RWPE2 (cell line): Measurements from ENCODE around the gene ADAD2.
A peak's percentile ranks its signal among the peaks of the same experiment; 100 is the strongest.

Source experiments
- ATAC-seq: fragments of 200-7000 bp; cut with Tn5 transposase; 3 replicates; pipeline ENCODE4 v1.9.1; 2021; ENCODE audit warnings: low read depth
- DNase-seq: peaks from one replicate; pipeline ENCODE4 v3.0.0-alpha.2; 2020; ENCODE audit warnings: low spot score
- H3K27ac ChIP-seq: fragments of 450-650 bp; 2 replicates; pipeline ENCODE4 v1.5.1; 2017; ENCODE audit warnings: mild to moderate bottlenecking; ENCODE audit not compliant: poor library complexity, severe bottlenecking
- H3K27me3 ChIP-seq: fragments of 250-450 bp; sonication (Bioruptor Pico); 2 replicates; pipeline ENCODE4 v1.5.1; 2021; ENCODE audit warnings: mild to moderate bottlenecking, moderate library complexity; ENCODE audit not compliant: insufficient read depth, poor library complexity, severe bottlenecking
- H3K36me3 ChIP-seq: fragments of 250-450 bp; sonication (Bioruptor Pico); 2 replicates; pipeline ENCODE4 v1.5.1; 2020; ENCODE audit warnings: low read depth, mild to moderate bottlenecking, moderate library complexity
- H3K4me1 ChIP-seq: fragments of 250-450 bp; sonication (Bioruptor Pico); 2 replicates; pipeline ENCODE4 v1.5.1; 2021; ENCODE audit warnings: mild to moderate bottlenecking, moderate library complexity; ENCODE audit not compliant: insufficient read depth, poor library complexity, severe bottlenecking
- H3K4me3 ChIP-seq: fragments of 250-450 bp; sonication (Bioruptor Pico); 2 replicates; pipeline ENCODE4 v1.5.1; 2021; ENCODE audit warnings: mild to moderate bottlenecking, moderate library complexity; ENCODE audit not compliant: severe bottlenecking
- H3K9me3 ChIP-seq: fragments of 250-450 bp; sonication (Bioruptor Pico); 2 replicates; pipeline ENCODE4 v1.5.1; 2021; ENCODE audit warnings: mild to moderate bottlenecking, moderate library complexity; ENCODE audit not compliant: severe bottlenecking
- TF ChIP-seq, protein P1 (sequence below): fragments of 450-650 bp; IDR thresholded peaks from one replicate; pipeline ENCODE4 v1.5.1; 2017; ENCODE audit warnings: mild to moderate bottlenecking, moderate library complexity; ENCODE audit not compliant: poor library complexity, severe bottlenecking

Gene ADAD2

GRCh38 chr16:84156342-84156784 lies 34.6 kb upstream of the ADAD2 start:
- Histone ChIP-seq H3K36me3 (no peaks in the 10 kb centered on the region), H3K27ac (no peak overlapping the region), H3K9me3 (peaks cover 4% of the 10 kb centered on the region), H3K4me1 (no peaks in the 10 kb centered on the region), H3K4me3 (no peak overlapping the region), H3K27me3 (no peaks in the 10 kb centered on the region)
- peak; percentile 25; the same call in 2 of the 3 replicates for ATAC-seq
- DNase-seq: no peak
- TF ChIP-seq, protein P1, sequence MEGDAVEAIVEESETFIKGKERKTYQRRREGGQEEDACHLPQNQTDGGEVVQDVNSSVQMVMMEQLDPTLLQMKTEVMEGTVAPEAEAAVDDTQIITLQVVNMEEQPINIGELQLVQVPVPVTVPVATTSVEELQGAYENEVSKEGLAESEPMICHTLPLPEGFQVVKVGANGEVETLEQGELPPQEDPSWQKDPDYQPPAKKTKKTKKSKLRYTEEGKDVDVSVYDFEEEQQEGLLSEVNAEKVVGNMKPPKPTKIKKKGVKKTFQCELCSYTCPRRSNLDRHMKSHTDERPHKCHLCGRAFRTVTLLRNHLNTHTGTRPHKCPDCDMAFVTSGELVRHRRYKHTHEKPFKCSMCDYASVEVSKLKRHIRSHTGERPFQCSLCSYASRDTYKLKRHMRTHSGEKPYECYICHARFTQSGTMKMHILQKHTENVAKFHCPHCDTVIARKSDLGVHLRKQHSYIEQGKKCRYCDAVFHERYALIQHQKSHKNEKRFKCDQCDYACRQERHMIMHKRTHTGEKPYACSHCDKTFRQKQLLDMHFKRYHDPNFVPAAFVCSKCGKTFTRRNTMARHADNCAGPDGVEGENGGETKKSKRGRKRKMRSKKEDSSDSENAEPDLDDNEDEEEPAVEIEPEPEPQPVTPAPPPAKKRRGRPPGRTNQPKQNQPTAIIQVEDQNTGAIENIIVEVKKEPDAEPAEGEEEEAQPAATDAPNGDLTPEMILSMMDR: peak; percentile 19

DNA sequence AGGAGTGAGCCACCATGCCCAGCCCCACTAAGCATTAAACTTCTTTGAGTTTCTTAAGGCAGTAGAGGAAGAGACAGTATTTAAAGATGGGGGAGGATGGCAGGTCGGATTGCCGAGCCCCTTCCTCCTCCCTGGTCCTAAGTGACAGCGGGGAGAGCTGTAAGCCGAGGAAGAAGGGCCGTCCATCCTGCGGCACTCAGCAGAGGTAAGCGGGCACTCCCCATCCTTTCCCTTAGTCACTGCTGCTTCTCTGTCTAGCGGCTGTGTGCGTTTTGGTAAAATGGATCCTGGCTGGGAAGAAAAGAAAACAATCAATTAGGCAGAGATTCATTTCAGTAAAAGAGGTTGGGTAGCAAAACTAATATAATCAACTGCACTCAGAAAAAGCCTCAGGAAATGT lies 31.9 kb upstream of the ADAD2 start:
- no peaks in the 10 kb centered on the region for H3K4me1 ChIP-seq
- no peak for DNase-seq
- H3K27me3 ChIP-seq: no peaks in the 10 kb centered on the region
- TF ChIP-seq, protein P1: no peak
- H3K27ac ChIP-seq: no peak overlapping the region
- peaks cover 4% of the 10 kb centered on the region for H3K9me3 ChIP-seq
- no peak for ATAC-seq
- H3K4me3 ChIP-seq: no peak overlapping the region
- no peaks in the 10 kb centered on the region for H3K36me3 ChIP-seq

GRCh38 chr16:84159800-84160199 lies 31.2 kb upstream of the ADAD2 start:
- Histone ChIP-seq H3K4me1 (no peaks in the 10 kb centered on the region), H3K27ac (no peak overlapping the region), H3K36me3 (no peaks in the 10 kb centered on the region), H3K4me3 (no peak overlapping the region), H3K9me3 (peaks cover 4% of the 10 kb centered on the region), H3K27me3 (no peaks in the 10 kb centered on the region)
- ATAC-seq (no peak), DNase-seq (no peak)
- TF ChIP-seq, protein P1: no peak

DNA sequence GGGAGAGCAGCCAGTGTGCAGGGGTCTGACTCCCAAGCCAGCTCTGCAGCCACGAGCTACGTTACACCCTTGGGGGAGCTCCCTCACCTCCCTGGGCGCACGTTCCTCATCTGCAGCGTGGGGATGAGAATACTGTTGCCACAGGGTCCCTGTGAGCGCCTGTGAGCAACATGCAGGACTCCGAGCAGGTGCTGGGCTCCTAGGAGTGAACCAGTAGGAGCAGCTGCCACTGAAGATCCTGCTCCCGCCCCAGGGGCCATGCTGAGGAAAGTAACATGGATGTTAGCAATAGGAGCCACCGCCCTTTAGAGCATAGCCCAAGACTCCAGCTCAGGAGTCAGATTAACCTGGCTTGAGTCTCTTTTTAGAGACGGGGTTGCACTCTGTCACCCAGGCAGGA lies 29.9 kb upstream of the ADAD2 start:
- Histone ChIP-seq H3K4me1 (no peaks in the 10 kb centered on the region), H3K27me3 (no peaks in the 10 kb centered on the region), H3K9me3 (peaks cover under 1% of the 10 kb centered on the region), H3K4me3 (no peak overlapping the region), H3K27ac (no peak overlapping the region), H3K36me3 (no peaks in the 10 kb centered on the region)
- no peak for ATAC-seq
- TF ChIP-seq, protein P1: no peak
- no peak for DNase-seq

DNA sequence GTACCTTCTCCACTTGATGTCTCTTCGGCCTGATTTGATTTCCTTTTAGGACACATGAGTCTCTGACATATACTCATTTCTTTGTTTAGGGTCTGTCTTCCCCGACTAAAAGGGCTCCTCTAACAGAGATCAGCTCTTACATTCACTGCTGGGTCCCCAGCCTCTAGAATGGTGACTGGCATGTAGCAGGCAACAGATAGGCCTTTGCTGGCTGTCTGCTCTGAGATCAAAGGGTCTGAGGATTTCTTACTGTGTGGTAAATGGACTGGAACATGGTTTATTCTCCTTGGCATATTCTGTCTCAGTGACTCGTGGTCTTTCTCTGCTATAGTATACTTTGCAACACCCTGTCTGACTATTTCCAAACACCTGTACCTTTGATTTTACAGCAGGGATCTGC lies 29.2 kb upstream of the ADAD2 start:
- no peaks in the 10 kb centered on the region for H3K4me1 ChIP-seq
- H3K27ac ChIP-seq: no peak overlapping the region
- no peaks in the 10 kb centered on the region for H3K36me3 ChIP-seq
- H3K9me3 ChIP-seq: no peaks in the 10 kb centered on the region
- DNase-seq (no peak), ATAC-seq (no peak)
- TF ChIP-seq, protein P1: no peak
- H3K4me3 ChIP-seq: no peak overlapping the region
- H3K27me3 ChIP-seq: no peaks in the 10 kb centered on the region
